Activated CD4-positive, alpha-beta T cell treated with anti-CD3 and anti-CD28 coated beads, Interleukin-2, amount 10 ng/mL, durations not matched to agents 7 days and 5 days (primary cell): ENCODE measurements around the gene TET3. TPM values are rescaled to one million over a fixed set of nuclear protein-coding genes. Genes with fewer than 3 reads are reported as not detected.

Experiments used
- CTCF ChIA-PET: fragments of 350-600 bp; sonication (Branson Sonifier 250); formaldehyde crosslinking; loops from one replicate; lab custom pipeline; 2021; ENCODE audit warnings: antibody characterized with exemption; lab: Charles Lee
- POLR2A ChIA-PET: fragments of 350-600 bp; sonication (Branson Sonifier 250); formaldehyde crosslinking; loops from one replicate; lab custom pipeline; 2021; ENCODE audit warnings: antibody characterized with exemption; lab: Charles Lee
- DNase-seq: peaks from one replicate; pipeline ENCODE4 v3.0.0-alpha.2; 2020
- H3K27ac Mint-ChIP-seq: one replicate; pipeline ENCODE4 v1.8.0; 2021; ENCODE audit warnings: mild to moderate bottlenecking, moderate library complexity, mixed read lengths
- H3K27me3 Mint-ChIP-seq: one replicate; pipeline ENCODE4 v1.8.0; 2021; ENCODE audit warnings: mixed read lengths
- H3K36me3 Mint-ChIP-seq: one replicate; pipeline ENCODE4 v1.8.0; 2021; ENCODE audit warnings: low read depth, mixed read lengths
- H3K4me1 Mint-ChIP-seq: one replicate; pipeline ENCODE4 v1.8.0; 2021; ENCODE audit warnings: mixed read lengths
- H3K4me3 Mint-ChIP-seq: one replicate; pipeline ENCODE4 v1.8.0; 2021; ENCODE audit warnings: mild to moderate bottlenecking, moderate library complexity, mixed read lengths
- H3K9me3 Mint-ChIP-seq: one replicate; pipeline ENCODE4 v1.8.0; 2021; ENCODE audit warnings: mixed read lengths
- total RNA-seq, 2 experiments: library from RNA; stranded (reverse); gene quantifications; one replicate each; pipeline ENCODE4 v1.2.3, GENCODE V29; 2021

Gene TET3
- total RNA-seq, 2 experiments from 2014 or later, result 17.9 to 18.8 TPM

DNA sequence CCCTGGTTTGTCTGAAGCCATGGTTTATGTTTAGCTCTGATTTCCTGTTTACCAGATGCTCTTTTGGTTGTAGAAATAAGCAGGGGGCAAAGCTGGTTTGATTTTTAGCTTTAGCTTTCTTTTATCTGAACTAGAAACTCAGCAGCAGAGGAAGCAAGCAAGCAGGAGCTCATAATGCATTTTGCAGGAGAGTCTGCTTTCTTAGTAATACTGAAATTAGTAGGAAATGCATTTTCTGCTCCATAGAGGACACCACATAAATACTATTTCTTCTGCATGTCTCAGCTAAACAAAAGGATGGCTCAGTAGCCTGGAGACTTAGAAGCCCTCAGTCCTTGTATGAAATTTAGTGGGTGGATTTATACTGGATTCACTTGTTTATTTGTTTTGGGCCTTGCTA, 34.9 kb upstream of the TET3 start:
- H3K36me3 Mint-ChIP-seq, result peaks cover 62% of the 10 kb centered on the region
- no peak overlapping the region for H3K27ac Mint-ChIP-seq

DNA sequence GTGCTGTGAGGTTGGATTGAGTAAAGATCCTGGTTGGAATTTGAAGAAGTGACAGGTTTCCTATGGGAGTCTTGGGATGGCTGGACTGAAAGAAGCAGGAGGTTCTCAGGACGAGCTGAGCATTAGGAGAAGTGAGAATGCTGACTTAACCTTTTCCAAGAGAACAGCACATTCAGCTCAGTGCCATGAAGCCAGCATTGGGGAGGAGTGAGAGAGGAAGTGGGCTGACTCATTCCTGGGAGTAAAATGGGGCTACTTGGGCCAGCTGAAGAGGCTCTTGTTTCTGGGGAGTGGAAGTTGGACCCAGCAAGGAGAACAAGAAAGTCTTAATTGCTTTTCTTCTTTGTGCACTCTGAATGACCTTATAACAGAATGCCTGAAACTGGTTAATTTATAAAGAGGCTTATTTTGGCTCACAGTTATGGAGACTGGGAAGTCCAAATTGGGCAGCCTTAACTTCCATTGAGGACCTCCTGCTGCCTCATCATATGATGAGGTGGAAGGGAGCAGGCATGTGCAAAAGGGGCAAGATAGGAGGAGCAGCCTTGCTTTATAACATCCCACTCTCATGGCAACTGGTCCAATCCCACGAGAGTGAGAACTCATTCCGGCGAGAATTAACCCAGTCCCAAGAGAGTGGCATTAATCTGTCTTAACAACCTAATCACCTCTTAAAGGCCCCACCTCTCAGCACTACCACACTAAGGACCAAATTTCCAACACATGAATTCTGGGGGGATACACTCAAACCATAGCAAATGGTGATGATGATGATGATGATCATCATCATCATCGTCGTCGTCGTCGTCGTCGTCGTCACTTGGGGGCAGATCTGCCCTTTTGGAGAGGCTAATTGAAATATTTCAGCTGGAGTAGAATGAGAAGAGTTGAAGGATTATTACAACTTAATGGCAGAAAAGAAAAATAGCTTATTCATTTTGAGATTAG, 31.9 kb upstream of the TET3 start:
- Mint-ChIP-seq H3K4me1 (peaks cover 39% of the 10 kb centered on the region), H3K27me3 (no peaks in the 10 kb centered on the region), H3K4me3 (no peak overlapping the region), H3K9me3 (no peaks in the 10 kb centered on the region), H3K36me3 (peaks cover 61% of the 10 kb centered on the region), H3K27ac (no peak overlapping the region)
- ChIA-PET CTCF (interaction anchor here (0.6 to 1.8 kb wide), 5 partner anchors 11 to 523 kb away, joined by 3 to 6 read pairs (median 4); no protein-coding TSS in a partner anchor), POLR2A (no interaction called here)
- no peak for DNase-seq

More for the DNA sequence above, 34.9 kb upstream of the TET3 start:
- Mint-ChIP-seq H3K9me3 (no peaks in the 10 kb centered on the region), H3K4me1 (peaks cover 49% of the 10 kb centered on the region), H3K4me3 (no peak overlapping the region), H3K27me3 (no peaks in the 10 kb centered on the region)
- CTCF ChIA-PET, result interaction anchor here (1.4 kb wide), 1 partner anchor 13 kb away, joined by 6 read pairs; no protein-coding TSS in a partner anchor
- POLR2A ChIA-PET, result no interaction called here
- no peak for DNase-seq

DNA sequence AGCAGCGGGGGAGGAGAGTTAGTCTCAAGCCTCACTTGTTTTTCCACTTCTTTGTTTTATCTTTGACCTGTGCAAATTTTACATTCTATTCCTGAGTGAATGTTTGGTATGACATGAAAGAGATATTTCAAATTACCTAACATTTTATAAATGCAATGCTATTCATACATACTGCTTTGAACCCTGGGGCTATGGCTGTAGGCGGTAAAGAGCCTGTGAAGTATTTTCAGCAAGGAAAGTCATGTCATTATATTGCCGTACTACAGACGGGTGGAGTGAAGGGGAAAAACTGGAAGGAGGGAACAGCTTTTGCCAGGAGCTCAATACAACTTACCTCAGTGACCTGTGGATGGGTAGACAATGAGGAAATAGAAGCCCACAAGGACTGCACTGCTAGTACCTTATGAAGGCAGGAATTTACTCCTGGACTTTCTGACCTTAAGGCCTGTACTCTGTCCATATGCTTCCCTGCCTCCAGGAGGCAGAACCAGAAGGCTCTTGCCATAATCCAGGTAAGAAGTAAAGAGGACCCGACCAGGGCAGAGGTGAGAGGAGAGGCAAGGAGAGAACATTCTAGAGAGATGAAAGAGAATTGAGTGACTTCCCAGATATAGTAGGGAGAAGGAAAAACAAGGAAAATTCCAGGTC, 28.4 kb upstream of the TET3 start:
- Mint-ChIP-seq H3K9me3 (no peaks in the 10 kb centered on the region), H3K27me3 (no peaks in the 10 kb centered on the region), H3K4me3 (no peak overlapping the region), H3K4me1 (peaks cover 17% of the 10 kb centered on the region), H3K36me3 (peaks cover 66% of the 10 kb centered on the region), H3K27ac (no peak overlapping the region)
- ChIA-PET CTCF (interaction anchor here (1.0 kb wide), 1 partner anchor 12 kb away, joined by 4 read pairs; no protein-coding TSS in a partner anchor), POLR2A (no interaction called here)
- no peak for DNase-seq

DNA sequence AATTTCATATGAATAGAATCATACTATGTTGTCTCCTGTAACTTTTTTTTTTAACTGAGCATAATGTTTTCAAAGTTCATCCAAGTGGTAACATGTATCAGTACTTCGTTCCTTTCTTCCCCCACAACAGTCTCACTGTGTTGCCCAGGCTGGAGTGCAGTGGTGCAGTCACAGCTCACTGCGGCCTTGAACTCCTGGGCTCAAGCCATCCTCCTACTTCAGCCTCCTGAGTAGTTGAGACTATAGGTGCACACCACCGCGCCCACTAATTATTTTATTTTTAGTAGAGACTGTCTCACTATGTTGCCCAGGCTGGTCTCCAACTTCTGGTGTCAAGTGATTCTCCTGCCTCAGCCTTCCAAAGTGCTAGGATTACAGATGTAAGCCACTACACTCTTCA, 23.4 kb upstream of the TET3 start:
- H3K9me3 Mint-ChIP-seq, result peaks cover 3% of the 10 kb centered on the region
- DNase-seq, result no peak
- peaks cover 44% of the 10 kb centered on the region for H3K36me3 Mint-ChIP-seq
- ChIA-PET CTCF (no interaction called here), POLR2A (no interaction called here)
- H3K4me3 Mint-ChIP-seq, result no peak overlapping the region
- no peak overlapping the region for H3K27ac Mint-ChIP-seq
- no peaks in the 10 kb centered on the region for H3K27me3 Mint-ChIP-seq
- peaks cover 33% of the 10 kb centered on the region for H3K4me1 Mint-ChIP-seq

DNA sequence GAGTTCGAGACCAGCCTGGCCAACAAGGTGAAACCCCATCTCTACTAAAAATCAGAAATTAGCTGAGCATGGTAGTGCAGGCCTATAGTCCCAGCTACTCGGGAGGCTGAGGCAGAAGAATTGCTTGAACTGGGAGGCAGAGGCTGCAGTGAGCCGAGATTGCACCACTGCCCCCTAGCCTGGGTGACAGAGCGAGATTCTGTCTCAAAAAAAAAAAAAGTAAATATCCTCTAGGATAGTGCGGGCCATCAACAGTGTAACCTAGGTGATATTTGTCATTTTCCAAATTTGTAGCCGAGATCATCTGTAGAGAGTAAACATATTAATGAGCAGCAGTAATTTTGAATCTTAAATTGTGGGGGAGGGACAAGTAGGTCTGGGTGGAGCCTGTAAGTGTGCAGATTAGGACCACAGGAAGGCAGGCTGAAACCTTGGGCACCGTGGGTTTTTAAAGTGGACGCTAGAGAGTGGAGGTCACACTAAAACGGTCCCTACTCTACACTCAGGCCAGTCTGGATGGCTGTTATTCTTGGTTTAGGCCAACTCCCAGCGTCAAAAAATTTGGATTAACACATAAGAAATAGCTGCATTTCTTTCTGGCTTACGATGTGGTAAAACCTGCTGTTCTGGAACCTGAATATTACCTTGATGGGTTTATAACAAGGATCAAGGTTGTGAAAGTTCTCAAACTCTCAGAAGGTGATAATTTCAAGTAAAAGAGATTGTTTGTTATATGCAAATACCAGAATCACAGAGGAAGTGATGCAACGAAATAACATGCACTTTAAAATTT, 22.7 kb upstream of the TET3 start:
- Mint-ChIP-seq H3K4me3 (no peak overlapping the region), H3K9me3 (peaks cover 3% of the 10 kb centered on the region), H3K27me3 (no peaks in the 10 kb centered on the region), H3K36me3 (peaks cover 38% of the 10 kb centered on the region), H3K27ac (no peak overlapping the region), H3K4me1 (peaks cover 36% of the 10 kb centered on the region)
- DNase-seq, result no peak
- CTCF ChIA-PET, result no interaction called here
- POLR2A ChIA-PET, result no interaction called here

DNA sequence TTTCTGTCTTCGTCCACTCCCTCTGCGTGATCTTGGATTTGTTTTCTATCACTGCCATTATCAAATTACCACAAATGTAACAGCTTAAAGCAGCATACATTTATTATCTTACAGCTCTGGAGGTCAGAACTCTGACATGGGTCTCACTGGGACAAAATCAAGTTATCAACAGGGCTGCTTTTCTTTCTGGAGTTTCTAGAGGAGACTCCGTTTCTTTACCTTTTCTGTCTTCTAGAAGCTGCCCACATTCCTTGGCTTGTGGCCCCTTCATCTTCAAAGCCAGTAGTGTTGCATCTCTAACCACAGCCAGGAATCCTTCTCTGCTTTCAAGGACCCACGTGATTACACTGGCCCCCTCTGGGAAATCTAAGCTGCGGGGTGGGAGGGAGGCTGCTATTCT, 21.9 kb upstream of the TET3 start:
- Mint-ChIP-seq H3K4me3 (no peak overlapping the region), H3K4me1 (peaks cover 36% of the 10 kb centered on the region), H3K36me3 (peaks cover 34% of the 10 kb centered on the region), H3K9me3 (peaks cover 3% of the 10 kb centered on the region), H3K27me3 (no peaks in the 10 kb centered on the region), H3K27ac (no peak overlapping the region)
- DNase-seq, result no peak
- POLR2A ChIA-PET, result no interaction called here
- CTCF ChIA-PET, result interaction anchor here (1.0 to 1.9 kb wide), 3 partner anchors 11 to 134 kb away, joined by 4 to 6 read pairs (median 5); partner anchors contain the start of gene STAMBP

DNA sequence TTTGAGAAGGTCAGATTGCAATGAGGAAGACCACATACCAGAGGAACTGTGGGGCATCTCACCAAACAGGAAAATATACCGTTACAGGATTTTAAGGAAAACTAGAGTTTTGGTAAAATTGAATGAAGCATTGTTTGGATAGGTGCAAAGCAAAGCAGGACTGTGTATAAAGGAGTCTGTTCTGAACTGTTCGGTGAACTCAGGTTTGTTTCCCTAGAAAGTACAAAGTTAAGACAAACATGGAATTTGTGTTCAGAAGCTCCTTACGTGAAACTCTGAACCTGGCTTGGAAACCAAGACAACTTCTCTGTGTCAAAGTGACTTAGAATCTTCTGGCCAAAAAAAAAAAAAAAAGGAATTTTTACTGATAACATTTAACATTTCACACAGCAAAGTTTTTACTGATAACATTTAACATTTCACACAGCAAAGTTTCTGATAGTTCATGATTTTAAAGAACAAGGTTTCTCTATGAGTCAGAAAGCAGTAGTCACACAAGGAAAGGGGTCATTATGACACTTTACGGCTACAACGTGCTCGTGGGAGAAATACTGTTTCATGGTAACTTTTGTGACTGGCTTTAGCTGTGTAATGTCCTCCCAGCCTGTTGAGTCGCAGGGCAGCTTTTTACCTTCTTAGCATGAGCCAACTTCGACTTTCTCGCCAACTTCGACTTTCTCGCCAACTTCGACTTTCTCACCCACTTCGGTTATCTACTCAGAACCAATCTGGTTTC, 21.2 kb upstream of the TET3 start:
- Mint-ChIP-seq H3K27ac (no peak overlapping the region), H3K27me3 (no peaks in the 10 kb centered on the region), H3K4me3 (no peak overlapping the region), H3K36me3 (peaks cover 26% of the 10 kb centered on the region), H3K9me3 (peaks cover 3% of the 10 kb centered on the region), H3K4me1 (peaks cover 37% of the 10 kb centered on the region)
- ChIA-PET CTCF (interaction anchor here (0.6 to 1.9 kb wide), 5 partner anchors 12 to 141 kb away, joined by 3 to 6 read pairs (median 4); partner anchors contain the start of gene STAMBP), POLR2A (no interaction called here)
- DNase-seq, result no peak

DNA sequence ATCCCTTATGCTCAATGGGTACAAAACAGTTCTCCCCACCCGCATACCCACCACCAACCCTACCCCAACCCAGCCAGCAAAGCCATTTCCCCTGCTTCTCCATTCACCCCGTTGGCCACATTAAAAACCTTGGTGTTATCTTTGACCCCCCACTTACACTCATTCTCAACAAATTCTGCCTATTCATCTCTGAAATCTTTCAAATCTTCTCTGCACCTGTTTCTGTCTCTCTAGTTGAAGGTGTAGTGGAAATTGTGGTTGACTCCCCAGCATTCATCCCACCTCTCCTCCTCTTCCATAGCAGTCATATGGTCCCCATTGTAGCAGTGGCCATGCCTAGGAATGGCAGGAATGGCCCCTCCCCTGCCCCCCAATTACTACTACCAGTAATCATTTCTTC, 20.5 kb upstream of the TET3 start:
- CTCF ChIA-PET, result interaction anchor here (0.5 to 1.9 kb wide), 4 partner anchors 13 to 136 kb away, joined by 3 to 6 read pairs (median 4); partner anchors contain the start of gene STAMBP
- Mint-ChIP-seq H3K27me3 (no peaks in the 10 kb centered on the region), H3K4me3 (no peak overlapping the region), H3K4me1 (peaks cover 37% of the 10 kb centered on the region), H3K27ac (no peak overlapping the region), H3K9me3 (peaks cover 3% of the 10 kb centered on the region), H3K36me3 (peaks cover 20% of the 10 kb centered on the region)
- no peak for DNase-seq
- POLR2A ChIA-PET, result no interaction called here

DNA sequence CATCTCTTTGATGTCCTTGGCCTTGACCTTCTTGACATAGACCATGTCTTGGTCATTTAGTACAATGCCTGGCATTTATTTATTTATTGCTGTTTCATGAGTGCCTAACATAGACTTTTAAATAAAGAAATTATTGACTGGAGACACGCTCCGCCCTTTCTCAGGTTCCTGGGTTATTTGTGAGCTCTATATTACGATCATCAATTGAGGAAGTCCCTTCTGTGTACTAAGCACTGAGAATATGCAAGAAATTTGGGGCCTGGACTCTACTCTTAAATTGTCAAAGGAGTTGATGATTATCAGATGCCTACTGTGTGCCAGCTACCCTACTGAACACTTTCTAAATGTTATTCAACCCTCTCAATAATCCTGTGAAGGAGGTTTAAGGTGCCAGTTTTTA, 19.7 kb upstream of the TET3 start:
- CTCF ChIA-PET, result interaction anchor here (0.9 to 1.1 kb wide), 2 partner anchors 17 to 42 kb away, joined by 3 read pairs; no protein-coding TSS in a partner anchor
- POLR2A ChIA-PET, result no interaction called here
- Mint-ChIP-seq H3K27ac (no peak overlapping the region), H3K27me3 (no peaks in the 10 kb centered on the region), H3K9me3 (peaks cover 3% of the 10 kb centered on the region), H3K36me3 (peaks cover 12% of the 10 kb centered on the region), H3K4me1 (peaks cover 46% of the 10 kb centered on the region), H3K4me3 (no peak overlapping the region)
- no peak for DNase-seq

DNA sequence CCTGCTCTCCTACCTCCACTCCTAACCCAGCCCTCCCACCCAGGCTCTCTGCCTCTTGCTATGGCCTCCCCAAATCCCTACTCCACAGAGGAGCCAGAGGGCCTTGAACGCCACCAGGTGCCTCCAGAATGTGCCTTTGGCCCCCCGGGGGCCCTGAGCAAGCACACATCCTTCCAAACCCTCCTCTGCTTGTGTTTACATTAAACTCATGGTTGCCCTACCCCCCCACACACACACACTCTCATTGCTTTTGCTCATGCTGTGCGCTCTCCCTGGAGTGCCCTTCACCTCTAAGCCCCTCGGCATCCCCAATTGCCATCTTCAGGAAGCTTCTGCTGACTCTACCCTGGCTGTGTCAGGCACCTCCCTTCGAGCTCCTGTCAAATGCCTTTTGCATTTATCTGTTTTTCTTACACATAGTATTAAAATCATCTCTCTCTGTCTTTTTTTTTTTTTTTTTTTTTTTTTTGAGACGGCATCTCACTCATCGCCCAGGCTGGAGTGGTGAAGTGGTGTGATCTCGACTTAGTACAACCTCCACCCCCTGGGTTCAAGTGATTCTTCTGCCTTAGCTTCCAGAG, 16.3 kb upstream of the TET3 start:
- H3K9me3 Mint-ChIP-seq, result no peaks in the 10 kb centered on the region
- DNase-seq, result no peak
- POLR2A ChIA-PET, result no interaction called here
- no peak overlapping the region for H3K4me3 Mint-ChIP-seq
- H3K27me3 Mint-ChIP-seq, result no peaks in the 10 kb centered on the region
- H3K4me1 Mint-ChIP-seq, result peaks cover 70% of the 10 kb centered on the region
- H3K27ac Mint-ChIP-seq, result no peak overlapping the region
- H3K36me3 Mint-ChIP-seq, result no peaks in the 10 kb centered on the region
- CTCF ChIA-PET, result interaction anchor here (0.6 to 2.2 kb wide), 7 partner anchors 12 to 541 kb away, joined by 3 to 9 read pairs (median 3); no protein-coding TSS in a partner anchor

DNA sequence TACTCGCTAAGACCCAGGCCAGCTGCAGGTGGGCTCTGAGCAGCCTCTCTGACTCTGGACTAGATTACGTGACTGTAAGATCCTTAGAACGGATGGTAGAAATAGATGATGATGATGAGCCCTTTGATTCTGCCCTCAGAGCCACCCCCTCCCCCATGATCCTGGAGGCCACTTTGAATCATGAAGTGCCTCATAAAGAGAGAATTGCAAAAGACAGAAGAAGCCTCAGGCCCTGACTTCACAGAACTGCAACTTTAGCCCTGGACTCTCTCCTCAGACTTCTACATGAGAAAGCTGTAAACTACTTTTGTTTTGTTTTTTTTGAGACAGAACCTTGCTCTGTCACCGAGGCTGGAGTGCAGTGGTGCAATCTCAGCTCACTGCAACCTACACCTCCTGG, 15.4 kb upstream of the TET3 start:
- no peaks in the 10 kb centered on the region for H3K9me3 Mint-ChIP-seq
- H3K4me3 Mint-ChIP-seq, result no peak overlapping the region
- peak overlapping the region; percentile 87 for H3K27ac Mint-ChIP-seq
- H3K36me3 Mint-ChIP-seq, result no peaks in the 10 kb centered on the region
- peaks cover 61% of the 10 kb centered on the region for H3K4me1 Mint-ChIP-seq
- POLR2A ChIA-PET, result no interaction called here
- H3K27me3 Mint-ChIP-seq, result no peaks in the 10 kb centered on the region
- CTCF ChIA-PET, result interaction anchor here (0.7 to 1.6 kb wide), 6 partner anchors 10 to 84 kb away, joined by 3 to 8 read pairs (median 3); no protein-coding TSS in a partner anchor
- no peak for DNase-seq
